Type B pancreatic cell (in vitro differentiated cells): ENCODE data around the gene SNX11. TPM values are rescaled to one million over a fixed set of nuclear protein-coding genes. Genes with fewer than 3 reads are reported as not detected.

Source experiments
- DNase-seq: peaks from one replicate; pipeline ENCODE4 v3.0.0; 2021; ENCODE audit warnings: mixed read lengths; ENCODE audit not compliant: unreplicated experiment; ENCODE audit errors: extremely low spot score
- H3K27ac Mint-ChIP-seq: 2 replicates; pipeline ENCODE4 v1.8.0; 2021; ENCODE audit warnings: mild to moderate bottlenecking, mixed read lengths
- H3K27me3 Mint-ChIP-seq: 2 replicates; pipeline ENCODE4 v1.8.0; 2021; ENCODE audit warnings: mixed read lengths
- H3K36me3 Mint-ChIP-seq: 2 replicates; pipeline ENCODE4 v1.8.0; 2021; ENCODE audit warnings: mixed read lengths
- H3K4me1 Mint-ChIP-seq: one replicate; pipeline ENCODE4 v1.8.0; 2021; ENCODE audit warnings: mixed read lengths; ENCODE audit not compliant: unreplicated experiment
- H3K4me3 Mint-ChIP-seq: 2 replicates; pipeline ENCODE4 v1.8.0; 2021; ENCODE audit warnings: mild to moderate bottlenecking, mixed read lengths
- H3K9me3 Mint-ChIP-seq: 2 replicates; pipeline ENCODE4 v1.8.0; 2021; ENCODE audit warnings: mixed read lengths
- long read RNA-seq: library from polyadenylated mRNA; unstranded; transcript quantifications from one replicate; pipeline ENCODE4 v2.0.0, GENCODE V29; 2020
- total RNA-seq: library from RNA; stranded (reverse); gene quantifications from 2 replicates; pipeline ENCODE4 v1.2.1, GENCODE V29; 2021; ENCODE audit warnings: low replicate concordance
- TF ChIP-seq, protein P1 (sequence below): fragments of 200-600 bp; sonication (generic); conservative IDR thresholded peaks from 2 replicates; pipeline ENCODE4 v1.5.0; 2021; ENCODE audit warnings: antibody characterized with exemption, mild to moderate bottlenecking

SNX11 gene, protein sequence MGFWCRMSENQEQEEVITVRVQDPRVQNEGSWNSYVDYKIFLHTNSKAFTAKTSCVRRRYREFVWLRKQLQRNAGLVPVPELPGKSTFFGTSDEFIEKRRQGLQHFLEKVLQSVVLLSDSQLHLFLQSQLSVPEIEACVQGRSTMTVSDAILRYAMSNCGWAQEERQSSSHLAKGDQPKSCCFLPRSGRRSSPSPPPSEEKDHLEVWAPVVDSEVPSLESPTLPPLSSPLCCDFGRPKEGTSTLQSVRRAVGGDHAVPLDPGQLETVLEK
- total RNA-seq = 16.2 and 19.1 TPM in 2 replicates
- long read RNA-seq, transcript SNX11-210 (7 exons, 1,282 nt) = minor isoform, 6 of 97 reads
- long read RNA-seq, transcript SNX11-201 (7 exons, 2,315 nt) = major isoform, 65 of 97 reads
- long read RNA-seq, partial matches to known transcripts = 2 of 97 reads
- long read RNA-seq, other reads (novel, unspliced or antisense) = 20 of 97 reads

DNA sequence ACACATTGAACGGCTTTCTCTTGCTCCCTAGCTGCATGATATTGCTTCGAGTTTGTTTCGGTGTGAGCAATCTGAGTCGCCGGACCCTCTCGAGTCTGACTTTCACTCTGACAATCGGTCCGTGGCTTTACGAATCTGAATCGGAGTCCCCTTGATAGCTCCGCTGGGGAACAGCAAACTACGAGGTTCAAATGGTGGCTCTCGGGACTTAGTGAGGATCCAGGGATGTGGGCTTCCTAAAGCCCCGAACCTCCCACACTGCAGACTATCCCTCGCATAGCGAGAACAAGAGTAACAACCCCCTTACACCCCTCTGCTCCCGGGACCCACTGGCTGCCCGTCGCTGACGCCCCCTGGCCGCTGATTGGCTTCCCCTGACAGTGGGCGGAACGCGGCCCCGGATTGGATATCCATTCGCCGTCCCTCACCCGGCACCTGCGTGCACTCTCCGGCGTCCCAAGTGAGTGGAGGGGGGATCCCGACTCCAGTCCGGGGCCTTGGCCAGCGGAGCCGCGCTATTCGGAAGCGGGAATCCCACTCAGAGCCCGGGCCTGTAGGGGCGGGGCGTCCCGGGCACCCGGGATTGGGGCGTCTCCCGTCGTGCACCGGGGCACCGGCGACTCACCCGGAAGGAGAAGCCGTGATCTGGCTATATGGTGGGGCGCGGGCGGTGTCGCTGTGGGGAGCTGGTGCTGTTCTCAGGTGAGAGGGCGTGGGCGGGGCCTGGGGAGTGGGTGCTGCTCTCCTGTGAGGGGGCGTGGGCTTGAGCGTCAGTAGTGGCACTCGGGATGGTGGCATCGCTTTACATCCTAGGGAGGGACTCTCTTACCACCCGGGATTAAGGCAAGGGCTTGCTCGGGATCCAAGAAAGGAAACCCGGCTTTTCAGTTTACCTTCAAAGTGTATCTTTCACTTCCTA is at the start of gene SNX11:
TSS of gene SNX11 (plus strand) at position 630 of the 919 bp plus-strand sequence. CDS start 4,278 bp downstream, outside the sequence.
- DNase-seq = peak; percentile 92
- Mint-ChIP-seq H3K4me3 (peak within 1 kb of the TSS; percentile 91), H3K36me3 (peaks cover 4% of the 10 kb centered on the region), H3K27ac (peak within 1 kb of the TSS; percentile 82), H3K4me1 (peaks cover 26% of the 10 kb centered on the region), H3K9me3 (no peaks in the 10 kb centered on the region), H3K27me3 (no peaks in the 10 kb centered on the region)
- TF ChIP-seq, protein P1, sequence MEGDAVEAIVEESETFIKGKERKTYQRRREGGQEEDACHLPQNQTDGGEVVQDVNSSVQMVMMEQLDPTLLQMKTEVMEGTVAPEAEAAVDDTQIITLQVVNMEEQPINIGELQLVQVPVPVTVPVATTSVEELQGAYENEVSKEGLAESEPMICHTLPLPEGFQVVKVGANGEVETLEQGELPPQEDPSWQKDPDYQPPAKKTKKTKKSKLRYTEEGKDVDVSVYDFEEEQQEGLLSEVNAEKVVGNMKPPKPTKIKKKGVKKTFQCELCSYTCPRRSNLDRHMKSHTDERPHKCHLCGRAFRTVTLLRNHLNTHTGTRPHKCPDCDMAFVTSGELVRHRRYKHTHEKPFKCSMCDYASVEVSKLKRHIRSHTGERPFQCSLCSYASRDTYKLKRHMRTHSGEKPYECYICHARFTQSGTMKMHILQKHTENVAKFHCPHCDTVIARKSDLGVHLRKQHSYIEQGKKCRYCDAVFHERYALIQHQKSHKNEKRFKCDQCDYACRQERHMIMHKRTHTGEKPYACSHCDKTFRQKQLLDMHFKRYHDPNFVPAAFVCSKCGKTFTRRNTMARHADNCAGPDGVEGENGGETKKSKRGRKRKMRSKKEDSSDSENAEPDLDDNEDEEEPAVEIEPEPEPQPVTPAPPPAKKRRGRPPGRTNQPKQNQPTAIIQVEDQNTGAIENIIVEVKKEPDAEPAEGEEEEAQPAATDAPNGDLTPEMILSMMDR = no peak

DNA sequence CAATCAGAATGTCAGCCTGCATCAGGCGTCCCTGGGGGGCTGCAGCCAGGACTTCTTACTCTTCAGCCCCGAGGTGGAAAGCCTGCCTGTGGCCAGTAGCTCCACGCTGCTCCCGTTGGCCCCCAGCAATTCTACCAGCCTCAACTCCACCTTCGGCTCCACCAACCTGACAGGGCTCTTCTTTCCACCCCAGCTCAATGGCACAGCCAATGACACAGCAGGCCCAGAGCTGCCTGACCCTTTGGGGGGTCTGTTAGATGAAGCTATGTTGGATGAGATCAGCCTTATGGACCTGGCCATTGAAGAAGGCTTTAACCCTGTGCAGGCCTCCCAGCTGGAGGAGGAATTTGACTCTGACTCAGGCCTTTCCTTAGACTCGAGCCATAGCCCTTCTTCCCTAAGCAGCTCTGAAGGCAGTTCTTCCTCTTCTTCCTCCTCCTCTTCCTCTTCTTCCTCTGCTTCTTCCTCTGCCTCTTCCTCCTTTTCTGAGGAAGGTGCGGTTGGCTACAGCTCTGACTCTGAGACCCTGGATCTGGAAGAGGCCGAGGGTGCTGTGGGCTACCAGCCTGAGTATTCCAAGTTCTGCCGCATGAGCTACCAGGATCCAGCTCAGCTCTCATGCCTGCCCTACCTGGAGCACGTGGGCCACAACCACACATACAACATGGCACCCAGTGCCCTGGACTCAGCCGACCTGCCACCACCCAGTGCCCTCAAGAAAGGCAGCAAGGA is 49.0 kb upstream of the SNX11 start:
- Mint-ChIP-seq H3K27ac (no peak overlapping the region), H3K36me3 (peaks cover 28% of the 10 kb centered on the region)
- TF ChIP-seq, protein P1 = no peak

DNA sequence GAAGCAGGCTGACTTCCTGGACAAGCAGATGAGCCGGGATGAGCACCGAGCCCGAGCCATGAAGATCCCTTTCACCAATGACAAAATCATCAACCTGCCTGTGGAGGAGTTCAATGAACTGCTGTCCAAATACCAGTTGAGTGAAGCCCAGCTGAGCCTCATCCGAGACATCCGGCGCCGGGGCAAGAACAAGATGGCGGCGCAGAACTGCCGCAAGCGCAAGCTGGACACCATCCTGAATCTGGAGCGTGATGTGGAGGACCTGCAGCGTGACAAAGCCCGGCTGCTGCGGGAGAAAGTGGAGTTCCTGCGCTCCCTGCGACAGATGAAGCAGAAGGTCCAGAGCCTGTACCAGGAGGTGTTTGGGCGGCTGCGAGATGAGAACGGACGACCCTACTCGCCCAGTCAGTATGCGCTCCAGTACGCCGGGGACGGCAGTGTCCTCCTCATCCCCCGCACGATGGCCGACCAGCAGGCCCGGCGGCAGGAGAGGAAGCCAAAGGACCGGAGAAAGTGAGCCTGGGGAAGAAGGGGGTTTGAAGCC is 48.4 kb upstream of the SNX11 start:
- no peak for DNase-seq
- Mint-ChIP-seq H3K27ac (no peak overlapping the region), H3K27me3 (no peaks in the 10 kb centered on the region), H3K4me1 (peaks cover 13% of the 10 kb centered on the region), H3K9me3 (no peaks in the 10 kb centered on the region), H3K36me3 (peaks cover 28% of the 10 kb centered on the region), H3K4me3 (no peak overlapping the region)
- TF ChIP-seq, protein P1 = no peak

More for the DNA sequence above, 49.0 kb upstream of the SNX11 start:
- Mint-ChIP-seq H3K9me3 (no peaks in the 10 kb centered on the region), H3K4me3 (no peak overlapping the region), H3K4me1 (peaks cover 16% of the 10 kb centered on the region), H3K27me3 (no peaks in the 10 kb centered on the region)
- no peak for DNase-seq

DNA sequence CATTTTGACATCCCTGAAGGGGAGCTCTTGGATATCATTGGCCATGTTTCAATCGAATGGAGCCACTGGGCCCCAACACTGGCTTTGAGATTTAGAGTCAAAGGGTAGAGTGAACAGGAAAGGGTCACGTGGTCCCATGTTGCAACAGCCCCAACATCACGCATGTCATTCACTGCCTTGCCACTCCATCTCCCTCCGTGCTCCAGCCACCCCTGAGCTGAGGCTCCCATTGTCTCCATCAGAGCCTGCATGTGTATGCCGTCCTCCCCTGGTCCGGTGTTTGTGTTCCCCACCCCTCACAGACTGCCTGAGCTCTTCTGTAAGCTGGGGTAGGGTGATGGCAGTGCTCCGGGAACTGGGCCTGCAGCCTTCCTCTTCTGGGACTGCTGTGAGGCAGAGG is 47.3 kb upstream of the SNX11 start:
- H3K36me3 Mint-ChIP-seq = peaks cover 31% of the 10 kb centered on the region
- no peaks in the 10 kb centered on the region for H3K9me3 Mint-ChIP-seq
- H3K4me1 Mint-ChIP-seq = peaks cover 9% of the 10 kb centered on the region
- TF ChIP-seq, protein P1 = no peak
- H3K27ac Mint-ChIP-seq = no peak overlapping the region
- DNase-seq = no peak
- H3K27me3 Mint-ChIP-seq = no peaks in the 10 kb centered on the region
- no peak overlapping the region for H3K4me3 Mint-ChIP-seq

DNA sequence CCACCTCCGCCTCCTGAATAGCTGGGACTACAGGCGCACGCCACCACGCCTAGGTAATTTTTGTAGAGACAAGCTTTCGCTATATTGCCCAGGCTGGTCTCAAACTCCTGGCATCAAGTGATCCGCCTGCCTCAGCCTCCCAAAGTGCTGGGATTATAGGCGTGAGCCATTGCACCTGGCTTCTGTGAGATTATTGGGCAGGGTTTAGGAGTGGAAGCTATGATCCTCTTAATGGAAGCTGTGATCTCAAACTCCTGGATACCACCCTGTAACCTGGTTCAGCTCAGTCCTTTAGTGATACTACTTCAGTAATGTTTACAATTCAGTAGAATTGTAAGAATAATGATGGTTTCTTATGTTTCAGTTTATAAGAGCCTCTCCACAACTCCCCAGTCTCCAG is 45.3 kb upstream of the SNX11 start:
- H3K27me3 Mint-ChIP-seq = no peaks in the 10 kb centered on the region
- H3K36me3 Mint-ChIP-seq = peaks cover 30% of the 10 kb centered on the region
- TF ChIP-seq, protein P1 = no peak
- DNase-seq = no peak
- H3K4me1 Mint-ChIP-seq = no peaks in the 10 kb centered on the region
- no peak overlapping the region for H3K27ac Mint-ChIP-seq
- H3K9me3 Mint-ChIP-seq = no peaks in the 10 kb centered on the region
- no peak overlapping the region for H3K4me3 Mint-ChIP-seq
